AG04450 (cell line): Measurements from ENCODE around the gene PIK3C2B. TPM values are rescaled to one million over a fixed set of nuclear protein-coding genes. Genes with fewer than 3 reads are reported as not detected.

ENCODE experiments used
- CTCF ChIA-PET: fragments of 300-600, 350-600 bp; formaldehyde crosslinking; extraction: SDS; loops from one replicate; lab custom pipeline; 2022; ENCODE audit warnings: antibody characterized with exemption, inconsistent platforms; lab: Charles Lee
- POLR2A ChIA-PET: fragments of 350-600 bp; formaldehyde crosslinking; extraction: SDS; loops from one replicate; lab custom pipeline; 2021; ENCODE audit warnings: antibody characterized with exemption, inconsistent platforms; lab: Yijun Ruan, JAX
- DNase-seq: peaks from one replicate; pipeline ENCODE4 v3.0.0-alpha.2; 2011; ENCODE audit warnings: low read depth, low spot score
- H3K27ac ChIP-seq: one replicate; pipeline ENCODE4 v1.5.1; 2012; ENCODE audit warnings: low read depth, low read length, control low read depth
- H3K27me3 ChIP-seq: one replicate; pipeline ENCODE4 v1.6.0; 2012; ENCODE audit warnings: low read length; ENCODE audit not compliant: control insufficient read depth, insufficient read depth
- H3K4me3 ChIP-seq: 2 replicates; pipeline ENCODE4 v1.5.1; 2011; ENCODE audit warnings: mild to moderate bottlenecking, low read depth, low read length, control low read depth
- H3K9me3 ChIP-seq: 2 replicates; pipeline ENCODE4 v1.5.1; 2012; ENCODE audit warnings: low read length; ENCODE audit not compliant: control insufficient read depth, insufficient read depth
- CTCF ChIP-seq: IDR thresholded peaks from 2 replicates; pipeline ENCODE4 v1.5.1; 2011; ENCODE audit warnings: low read depth, low read length, control low read depth, inconsistent platforms
- polyA plus RNA-seq: library from polyadenylated mRNA; depleted of rRNA; stranded (reverse); fragments of >200 nt; gene quantifications from 2 replicates; pipeline ENCODE4 v1.2.3, GENCODE V29; 2011

The PIK3C2B gene
- polyA plus RNA-seq, 1 experiment = 4.9 TPM

- CTCF ChIA-PET = interaction anchor here (0.7 to 15.0 kb wide), 6 partner anchors 14 to 358 kb away, joined by 3 to 483 read pairs (median 4); partner anchors contain the start of gene PIK3C2B
- no peak overlapping the region for H3K27ac ChIP-seq
- no peak overlapping the region for H3K4me3 ChIP-seq
- no peak for DNase-seq
- H3K9me3 ChIP-seq = no peaks in the 10 kb centered on the region
- no peaks in the 10 kb centered on the region for H3K27me3 ChIP-seq
- no peak for TF ChIP-seq CTCF
- POLR2A ChIA-PET = interaction anchor here (1.5 kb wide), 1 partner anchor 11 kb away, joined by 4 read pairs; no protein-coding TSS in a partner anchor
Measured at GRCh38 chr1:204448991-204449677, 45.5 kb downstream of the PIK3C2B start.

GRCh38 chr1:204448344-204448964 is 46.2 kb downstream of the PIK3C2B start:
- CTCF ChIA-PET = interaction anchor here (0.7 to 15.0 kb wide), 9 partner anchors 18 to 359 kb away, joined by 3 to 483 read pairs (median 11); partner anchors contain the start of gene PIK3C2B
- Histone ChIP-seq H3K4me3 (no peak overlapping the region), H3K27me3 (no peaks in the 10 kb centered on the region), H3K9me3 (no peaks in the 10 kb centered on the region), H3K27ac (no peak overlapping the region)
- POLR2A ChIA-PET = interaction anchor here (1.5 kb wide), 1 partner anchor 10 kb away, joined by 4 read pairs; no protein-coding TSS in a partner anchor
- no peak for DNase-seq
- TF ChIP-seq CTCF = no peak

GRCh38 chr1:204447736-204448135 is 46.9 kb downstream of the PIK3C2B start:
- no peak overlapping the region for H3K4me3 ChIP-seq
- DNase-seq = no peak
- H3K9me3 ChIP-seq = no peaks in the 10 kb centered on the region
- CTCF ChIA-PET = interaction anchor here (1.4 to 15.0 kb wide), 10 partner anchors 8 to 359 kb away, joined by 3 to 483 read pairs (median 12); partner anchors contain the start of gene PIK3C2B
- POLR2A ChIA-PET = interaction anchor here (1.5 kb wide), 1 partner anchor 9 kb away, joined by 4 read pairs; no protein-coding TSS in a partner anchor
- H3K27me3 ChIP-seq = no peaks in the 10 kb centered on the region
- TF ChIP-seq CTCF = no peak
- H3K27ac ChIP-seq = no peak overlapping the region

- ChIA-PET CTCF (interaction anchor here (0.6 to 15.0 kb wide), 17 partner anchors 8 to 360 kb away, joined by 3 to 483 read pairs (median 10); partner anchors contain the start of genes MDM4 and PIK3C2B), POLR2A (interaction anchor here (0.6 kb wide), 1 partner anchor 59 kb away, joined by 5 read pairs; no protein-coding TSS in a partner anchor)
- H3K9me3 ChIP-seq = no peaks in the 10 kb centered on the region
- H3K27me3 ChIP-seq = no peaks in the 10 kb centered on the region
- no peak overlapping the region for H3K4me3 ChIP-seq
- no peak overlapping the region for H3K27ac ChIP-seq
- DNase-seq = no peak
- no peak for TF ChIP-seq CTCF
Measured at GRCh38 chr1:204447190-204447589, 47.4 kb downstream of the PIK3C2B start.
